D721Med (cell line): ENCODE results near the gene MAST4.

Experiments
- DNase-seq: peaks from one replicate; pipeline ENCODE4 v3.0.0; 2011; ENCODE audit warnings: low spot score; ENCODE audit not compliant: insufficient read length
- FAIRE-seq: peaks from 2 replicates; lab custom pipeline; 2011; peaks lifted over from hg19 to GRCh38; lab: Jason Lieb, UNC
- TF ChIP-seq, protein P1 (sequence below): IDR thresholded peaks from 2 replicates; pipeline ENCODE4 v1.5.1; 2012; ENCODE audit warnings: mild to moderate bottlenecking, control low read depth; ENCODE audit not compliant: insufficient read depth; ENCODE audit errors: missing control alignments

MAST4 gene

DNA sequence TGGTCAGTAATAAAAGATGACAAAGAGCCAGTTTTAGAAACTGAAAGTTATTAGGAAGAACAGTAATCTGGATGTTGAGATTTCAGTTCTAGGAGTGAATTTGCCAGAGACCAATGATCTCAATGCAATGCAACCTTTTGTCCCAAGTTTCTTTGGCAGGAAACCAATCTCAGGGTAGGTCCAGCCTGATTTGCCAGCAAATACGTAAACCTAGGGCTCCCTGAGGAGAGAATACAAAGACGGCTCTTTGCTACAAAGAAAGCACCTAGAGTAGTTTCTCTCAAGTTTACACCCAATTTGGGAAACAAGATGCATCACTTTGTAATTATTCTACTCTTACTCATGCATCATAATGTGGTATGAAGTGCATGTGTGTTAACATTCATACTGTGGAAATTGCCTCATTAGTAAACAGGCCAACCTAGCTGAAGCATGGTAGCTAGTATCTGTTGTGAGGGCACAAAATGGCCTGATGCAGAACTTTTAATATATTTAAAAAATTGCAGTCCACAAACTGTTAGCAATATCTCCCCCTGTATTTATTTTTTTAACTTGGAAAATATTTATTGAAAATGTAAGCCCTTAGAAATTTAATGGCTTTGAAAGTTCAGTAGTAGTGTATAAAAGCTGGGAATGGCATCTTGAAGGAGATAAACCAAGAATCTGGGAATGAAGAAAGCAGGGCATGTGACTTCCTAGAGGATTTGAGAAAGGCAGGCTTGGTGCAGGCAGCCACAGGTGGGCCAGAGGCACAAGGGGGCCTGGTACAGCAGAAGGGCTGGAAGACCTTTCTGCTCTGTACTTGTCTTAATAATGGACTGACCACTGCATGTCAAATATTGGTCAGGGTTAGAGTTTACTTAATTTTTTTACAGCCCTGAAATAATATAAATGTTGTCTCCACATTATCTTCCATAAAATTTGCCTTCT is 59.5 kb downstream of the MAST4 start:
- FAIRE-seq, result no peak
- TF ChIP-seq, protein P1, sequence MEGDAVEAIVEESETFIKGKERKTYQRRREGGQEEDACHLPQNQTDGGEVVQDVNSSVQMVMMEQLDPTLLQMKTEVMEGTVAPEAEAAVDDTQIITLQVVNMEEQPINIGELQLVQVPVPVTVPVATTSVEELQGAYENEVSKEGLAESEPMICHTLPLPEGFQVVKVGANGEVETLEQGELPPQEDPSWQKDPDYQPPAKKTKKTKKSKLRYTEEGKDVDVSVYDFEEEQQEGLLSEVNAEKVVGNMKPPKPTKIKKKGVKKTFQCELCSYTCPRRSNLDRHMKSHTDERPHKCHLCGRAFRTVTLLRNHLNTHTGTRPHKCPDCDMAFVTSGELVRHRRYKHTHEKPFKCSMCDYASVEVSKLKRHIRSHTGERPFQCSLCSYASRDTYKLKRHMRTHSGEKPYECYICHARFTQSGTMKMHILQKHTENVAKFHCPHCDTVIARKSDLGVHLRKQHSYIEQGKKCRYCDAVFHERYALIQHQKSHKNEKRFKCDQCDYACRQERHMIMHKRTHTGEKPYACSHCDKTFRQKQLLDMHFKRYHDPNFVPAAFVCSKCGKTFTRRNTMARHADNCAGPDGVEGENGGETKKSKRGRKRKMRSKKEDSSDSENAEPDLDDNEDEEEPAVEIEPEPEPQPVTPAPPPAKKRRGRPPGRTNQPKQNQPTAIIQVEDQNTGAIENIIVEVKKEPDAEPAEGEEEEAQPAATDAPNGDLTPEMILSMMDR, result no peak

DNA sequence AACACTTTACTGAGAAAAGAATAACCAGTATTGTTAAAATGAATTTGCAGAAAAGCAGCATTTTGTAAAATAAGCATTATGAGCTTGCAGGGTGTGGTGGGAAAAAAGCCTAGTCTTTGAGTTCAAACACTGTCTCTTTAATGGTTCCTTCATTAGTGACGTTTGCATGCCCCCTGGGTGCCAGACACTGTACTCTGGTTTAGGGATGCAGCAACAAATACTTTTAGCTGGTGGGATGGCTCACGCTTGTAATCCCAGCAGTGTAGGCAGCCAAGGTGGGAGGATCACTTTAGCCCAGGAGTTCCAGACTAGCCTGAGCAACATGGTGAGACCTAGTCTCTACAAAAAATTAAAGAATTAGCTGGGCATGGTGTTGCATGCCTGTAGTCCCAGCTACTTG is 62.3 kb downstream of the MAST4 start:
- FAIRE-seq (no peak), DNase-seq (no peak)
- TF ChIP-seq, protein P1, result no peak

More for the DNA sequence above, 59.5 kb downstream of the MAST4 start:
- no peak for DNase-seq

DNA sequence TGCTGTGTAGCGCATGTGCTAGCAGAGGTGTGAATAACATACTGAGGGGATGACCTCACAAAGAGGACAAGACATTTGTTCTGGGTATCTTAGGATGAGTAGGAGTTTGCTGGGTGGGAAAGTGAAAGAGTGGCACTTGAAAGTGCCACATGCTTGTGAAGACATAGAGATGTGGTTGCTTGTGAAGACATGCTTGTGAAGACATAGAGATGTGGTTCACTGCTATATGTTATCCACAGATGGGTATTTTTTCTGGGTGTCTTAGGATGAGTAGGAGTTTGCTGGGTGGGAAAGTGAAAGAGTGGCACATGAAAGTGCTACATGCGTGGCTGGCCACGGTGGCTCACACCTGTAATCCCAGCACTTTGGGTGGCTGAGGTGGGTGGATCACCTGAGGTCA is 63.6 kb downstream of the MAST4 start:
- FAIRE-seq (no peak), DNase-seq (no peak)
- TF ChIP-seq, protein P1, result no peak

DNA sequence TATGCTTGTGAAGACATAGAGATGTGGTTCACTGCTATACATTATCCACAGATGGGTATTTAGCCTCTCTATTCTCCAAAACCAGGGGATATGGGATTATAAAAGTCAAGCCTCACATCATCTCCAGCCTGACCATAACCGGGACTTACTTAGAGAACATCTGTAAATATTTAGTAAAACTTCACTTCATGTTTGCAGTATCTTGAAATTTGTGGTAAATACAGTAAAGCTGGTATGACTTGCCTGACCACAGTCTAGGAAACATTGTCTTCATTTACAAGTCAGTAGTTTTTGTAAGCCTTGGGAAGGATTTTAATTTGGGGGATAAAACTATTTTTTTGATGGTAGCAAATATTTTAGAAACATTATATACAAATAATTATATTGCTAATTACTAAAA is 64.2 kb downstream of the MAST4 start:
- no peak for DNase-seq
- TF ChIP-seq, protein P1, result no peak
- FAIRE-seq, result no peak

DNA sequence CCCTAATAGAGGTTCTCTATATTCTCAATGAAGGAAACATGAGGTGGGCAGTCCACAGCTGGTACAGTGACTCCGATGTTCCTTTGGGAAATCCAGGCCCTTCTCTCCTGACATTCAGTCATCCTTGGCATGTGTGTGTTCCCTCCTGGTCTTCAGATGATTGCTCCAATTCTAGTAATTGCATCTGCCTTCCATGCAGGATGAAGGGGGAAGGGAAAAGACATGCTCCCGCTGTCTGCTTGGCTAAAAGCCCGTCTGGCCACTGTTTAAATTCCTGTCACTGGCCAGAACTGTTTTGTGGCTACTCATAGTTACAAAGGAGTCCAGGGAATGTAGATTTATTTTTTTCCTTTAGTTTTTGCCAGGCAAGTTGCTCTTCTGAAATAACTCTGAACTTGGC is 65.0 kb downstream of the MAST4 start:
- FAIRE-seq (no peak), DNase-seq (no peak)
- TF ChIP-seq, protein P1, result no peak

DNA sequence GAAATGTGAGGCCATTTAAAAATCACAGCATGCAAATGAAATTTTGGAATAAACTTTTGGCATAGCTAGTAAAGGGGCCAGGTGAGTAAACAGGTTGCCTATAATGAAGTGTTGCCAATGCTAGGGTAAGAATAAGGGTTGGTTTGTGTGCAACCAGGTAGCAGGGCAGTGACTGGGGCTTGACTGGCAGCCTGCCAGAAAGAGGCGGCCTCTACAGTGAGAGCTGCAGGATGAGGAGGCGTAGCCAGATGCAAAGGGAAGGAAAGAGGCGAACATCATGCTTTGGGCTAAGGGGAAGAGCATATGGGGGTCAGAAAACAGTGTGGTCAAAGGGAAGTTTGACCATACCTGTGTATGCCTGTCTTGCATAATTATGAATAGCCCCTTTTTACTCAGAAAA is 70.6 kb downstream of the MAST4 start:
- FAIRE-seq (no peak), DNase-seq (no peak)
- TF ChIP-seq, protein P1, result no peak

DNA sequence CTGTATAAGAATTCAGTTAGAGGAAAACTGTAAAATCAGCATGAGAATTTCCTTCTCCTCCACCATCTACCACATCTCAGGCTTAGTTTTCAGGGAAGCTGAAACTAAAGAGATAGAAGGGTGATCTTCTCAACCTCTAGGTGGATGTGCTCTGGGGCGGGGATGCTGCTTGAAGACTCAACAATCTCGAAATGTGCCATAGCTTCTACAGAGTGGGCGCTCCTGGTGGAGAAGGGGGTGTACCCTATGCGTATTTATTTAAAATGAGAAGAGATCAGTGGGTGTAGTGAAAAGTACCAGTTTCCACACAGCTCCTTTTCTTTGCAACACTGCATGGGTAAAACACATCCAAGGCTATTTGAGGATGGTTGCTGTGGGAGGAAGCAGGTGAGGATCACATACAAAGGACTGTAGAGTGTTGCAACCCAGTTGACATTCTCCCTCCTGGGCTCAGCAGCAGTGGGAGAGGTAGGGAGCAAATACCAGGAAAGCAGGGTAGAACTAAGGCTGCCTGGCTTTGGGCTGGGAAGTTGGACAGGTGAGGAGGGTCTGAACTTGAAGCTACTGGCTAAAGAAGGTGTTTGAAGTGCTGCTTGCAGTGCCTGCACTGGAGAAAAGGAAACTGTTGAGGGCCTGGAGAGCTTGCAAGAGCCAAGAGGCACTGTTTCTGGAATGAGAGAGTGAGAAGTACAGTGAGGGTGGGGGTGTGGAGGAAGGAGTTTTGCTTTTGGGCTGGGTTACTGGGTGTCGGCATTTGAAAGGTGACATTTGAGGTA is 73.1 kb downstream of the MAST4 start:
- no peak for DNase-seq
- FAIRE-seq, result no peak
- TF ChIP-seq, protein P1, result no peak
